ENCODE data around the gene UGT1A3.

Gene UGT1A3

GRCh38 chr2:233794128-233794658 is 65.4 kb downstream of the UGT1A3 start:
- DNase-seq (ENCODE audit: low read depth), result no peak
- H3K4me3 ChIP-seq (ENCODE audit: low read length), result no peak overlapping the region
- no peak for TF ChIP-seq CTCF (IDR thresholded peaks at IDR 0.05; ENCODE audit: insufficient read depth, low read depth, low read length, missing control alignments)

DNA sequence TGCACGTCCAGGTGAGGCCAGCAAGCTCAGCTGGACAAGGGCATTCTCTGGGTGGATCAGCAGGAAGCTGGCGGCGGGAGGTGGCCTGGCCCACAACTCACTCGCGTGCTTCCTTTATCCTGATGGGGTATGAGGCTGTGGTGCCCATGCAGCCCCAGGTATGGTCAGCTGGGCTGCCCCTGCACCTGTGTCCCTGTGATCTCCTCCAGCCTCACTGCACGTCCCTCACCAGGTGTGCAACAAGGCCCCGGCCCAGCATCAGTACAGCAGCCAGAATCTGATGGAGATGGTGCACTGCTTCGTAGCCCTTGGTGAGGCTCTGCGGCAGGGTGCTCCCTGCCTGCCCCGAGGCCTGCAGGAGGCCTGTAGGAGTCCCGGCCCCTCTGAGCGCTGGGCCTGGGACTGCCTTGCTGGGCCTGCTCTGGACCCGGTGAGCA is 66.9 kb downstream of the UGT1A3 start:
- no peak for DNase-seq (ENCODE audit: low read depth)
- TF ChIP-seq CTCF (IDR thresholded peaks at IDR 0.05; ENCODE audit: insufficient read depth, low read depth, low read length, missing control alignments), result no peak
- H3K4me3 ChIP-seq (ENCODE audit: low read length), result no peak overlapping the region

- DNase-seq (ENCODE audit: low read depth), result no peak
- H3K4me3 ChIP-seq (ENCODE audit: low read length), result no peak overlapping the region
- TF ChIP-seq CTCF (IDR thresholded peaks at IDR 0.05; ENCODE audit: insufficient read depth, low read depth, low read length, missing control alignments), result no peak
Observed at GRCh38 chr2:233796254-233796653, 67.4 kb downstream of the UGT1A3 start.

DNA sequence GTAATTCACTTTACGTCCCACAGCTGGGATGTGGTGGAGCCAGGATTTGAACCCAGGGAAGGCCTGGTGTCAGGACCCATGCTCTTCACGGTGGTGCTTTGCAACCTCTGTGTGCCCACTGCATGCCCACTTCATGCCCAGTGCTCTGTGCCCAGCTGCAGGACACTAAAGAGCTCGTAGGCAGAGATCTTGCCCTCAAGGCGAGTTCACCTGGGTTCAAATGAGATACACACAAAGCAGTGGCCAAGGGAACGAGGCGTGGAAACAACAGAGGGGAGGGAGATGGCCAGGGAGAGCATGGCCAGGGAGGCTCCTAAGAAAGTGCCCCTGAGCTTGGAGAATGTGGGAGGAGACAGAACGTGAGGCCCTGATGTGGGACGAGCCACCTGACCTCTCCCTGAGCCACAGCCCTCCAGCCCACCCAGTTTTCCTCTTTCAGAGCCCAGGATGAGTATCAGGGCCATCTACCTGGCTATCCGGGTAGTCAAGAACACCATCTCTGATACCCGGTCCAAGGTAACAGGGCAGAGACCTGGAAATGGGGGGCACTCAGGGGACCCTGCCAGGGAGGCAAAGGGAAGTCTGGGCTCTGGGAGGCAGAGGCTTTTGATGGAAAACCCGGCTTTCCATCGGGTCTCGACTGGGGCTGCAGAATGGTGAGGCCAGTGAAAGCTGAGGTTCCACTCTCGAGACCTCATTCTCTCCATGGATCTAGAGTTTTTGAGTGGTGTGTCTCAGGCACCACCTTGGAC is 69.7 kb downstream of the UGT1A3 start:
- no peak overlapping the region for H3K4me3 ChIP-seq (ENCODE audit: low read length)
- TF ChIP-seq CTCF (IDR thresholded peaks at IDR 0.05; ENCODE audit: insufficient read depth, low read depth, low read length, missing control alignments), result no peak
- DNase-seq (ENCODE audit: low read depth), result no peak

DNA sequence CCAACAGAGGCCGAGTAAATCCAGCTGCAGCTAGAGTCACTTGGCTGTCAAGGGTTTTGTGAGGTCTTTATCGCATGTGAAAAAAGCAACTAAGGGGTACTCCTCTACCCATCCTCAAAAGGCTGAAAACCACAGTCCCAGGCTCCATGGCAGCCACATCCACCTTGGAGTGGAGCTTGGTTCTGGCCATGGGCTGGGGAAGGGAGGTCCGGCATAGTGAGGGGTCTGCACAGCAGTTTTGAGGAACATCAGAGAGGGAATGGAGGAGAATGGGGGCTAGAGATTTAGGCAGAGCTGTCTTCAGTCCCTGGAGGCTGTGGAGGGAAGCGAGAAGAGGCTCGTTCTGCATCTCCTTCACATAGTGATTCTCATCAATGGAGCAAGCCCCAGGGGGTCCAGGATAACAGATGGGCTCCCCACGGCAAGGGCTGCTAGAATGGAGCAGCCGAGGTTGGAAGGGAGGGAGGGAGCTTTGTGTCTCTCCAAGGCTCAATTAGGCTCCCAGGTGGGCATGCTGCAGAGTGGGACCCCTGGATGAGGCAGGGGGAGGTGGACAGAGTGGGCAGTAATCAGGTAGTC is 70.3 kb downstream of the UGT1A3 start:
- no peak for TF ChIP-seq CTCF (IDR thresholded peaks at IDR 0.05; ENCODE audit: insufficient read depth, low read depth, low read length, missing control alignments)
- H3K4me3 ChIP-seq (ENCODE audit: low read length), result no peak overlapping the region
- no peak for DNase-seq (ENCODE audit: low read depth)

- no peak for TF ChIP-seq CTCF (IDR thresholded peaks at IDR 0.05; ENCODE audit: insufficient read depth, low read depth, low read length, missing control alignments)
- no peak for DNase-seq (ENCODE audit: low read depth)
- H3K4me3 ChIP-seq (ENCODE audit: low read length), result no peak overlapping the region
Observed at GRCh38 chr2:233799716-233800115, 70.9 kb downstream of the UGT1A3 start.
